ENCODE results near the gene BRPF1.
A peak's percentile ranks its signal among the peaks of the same experiment; 100 is the strongest.
"Not testable (repeated sequence)": the region's sequence is repeated elsewhere in the genome, so short reads cannot be mapped to it uniquely, and the experiment has no call there.

BRPF1 gene

DNA sequence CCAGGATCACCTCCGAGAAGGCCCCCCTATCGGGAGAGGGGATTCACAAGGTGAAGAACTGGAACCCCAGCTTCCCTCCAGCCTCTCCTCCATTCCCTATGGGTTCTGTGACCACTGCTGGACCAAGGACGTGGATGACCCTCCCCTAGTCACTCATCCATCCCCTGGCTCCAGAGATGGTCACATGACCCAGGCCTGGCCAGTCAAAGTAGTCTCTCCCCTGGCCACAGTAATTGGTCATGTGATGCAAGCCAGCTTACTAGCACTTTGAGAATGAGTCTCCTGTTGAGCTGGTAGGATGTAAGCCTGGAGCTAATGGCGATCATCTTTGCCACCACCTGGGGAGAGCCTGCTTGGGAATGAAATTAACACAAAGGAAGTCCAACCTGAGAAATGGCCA is 34.3 kb downstream of the BRPF1 start:
- DNase-seq (ENCODE audit: low read depth), result no peak
- H3K4me3 ChIP-seq (replicated peaks; ENCODE audit: low read depth, low read length), result no peak overlapping the region
- no peak for TF ChIP-seq CTCF (IDR thresholded peaks at IDR 0.05; ENCODE audit: low read length, missing control alignments)

GRCh38 chr3:9767418-9767817 is 35.9 kb downstream of the BRPF1 start:
- TF ChIP-seq CTCF (IDR thresholded peaks at IDR 0.05; ENCODE audit: low read length, missing control alignments), result no peak
- H3K4me3 ChIP-seq (replicated peaks; ENCODE audit: low read depth, low read length), result no peak overlapping the region
- no peak for DNase-seq (ENCODE audit: low read depth)

- DNase-seq (ENCODE audit: low read depth), result no peak
- no peak overlapping the region for H3K4me3 ChIP-seq (replicated peaks; ENCODE audit: low read depth, low read length)
- no peak for TF ChIP-seq CTCF (IDR thresholded peaks at IDR 0.05; ENCODE audit: low read length, missing control alignments)
Measured at GRCh38 chr3:9768141-9768775, 36.7 kb downstream of the BRPF1 start.

- DNase-seq (ENCODE audit: low read depth), result no peak
- TF ChIP-seq CTCF (IDR thresholded peaks at IDR 0.05; ENCODE audit: low read length, missing control alignments), result no peak
- H3K4me3 ChIP-seq (replicated peaks; ENCODE audit: low read depth, low read length), result peak overlapping the region; percentile 67
Measured at GRCh38 chr3:9769012-9769411, 37.5 kb downstream of the BRPF1 start.

GRCh38 chr3:9769426-9770275 is 38.1 kb downstream of the BRPF1 start, which contains the start of gene CAMK1:
Gene CAMK1 (minus strand): TSS chr3:9769947. CDS start chr3:9767749, 2,198 bp downstream.
- peak; percentile 65 for DNase-seq (ENCODE audit: low read depth)
- peak within 1 kb of the TSS; percentile 67 for H3K4me3 ChIP-seq (replicated peaks; ENCODE audit: low read depth, low read length)
- no peak for TF ChIP-seq CTCF (IDR thresholded peaks at IDR 0.05; ENCODE audit: low read length, missing control alignments)

GRCh38 chr3:9770276-9770812 is 38.8 kb downstream of the BRPF1 start:
- no peak for TF ChIP-seq CTCF (IDR thresholded peaks at IDR 0.05; ENCODE audit: low read length, missing control alignments)
- peak overlapping the region; percentile 67 for H3K4me3 ChIP-seq (replicated peaks; ENCODE audit: low read depth, low read length)
- peak; percentile 74 for DNase-seq (ENCODE audit: low read depth)

- DNase-seq (ENCODE audit: low read depth); H3K4me3 ChIP-seq (replicated peaks; ENCODE audit: low read depth, low read length): not testable (repeated sequence)
Measured at GRCh38 chr3:9771007-9771406, 39.5 kb downstream of the BRPF1 start.
